RWPE2 (cell line): ENCODE results near the gene DECR2.

Experiments
- ATAC-seq: fragments of 200-7000 bp; cut with Tn5 transposase; 3 replicates; pipeline ENCODE4 v1.9.1; 2021; ENCODE audit warnings: low read depth
- DNase-seq: peaks from one replicate; pipeline ENCODE4 v3.0.0-alpha.2; 2020; ENCODE audit warnings: low spot score
- H3K27ac ChIP-seq: fragments of 450-650 bp; 2 replicates; pipeline ENCODE4 v1.5.1; 2017; ENCODE audit warnings: mild to moderate bottlenecking; ENCODE audit not compliant: poor library complexity, severe bottlenecking
- H3K27me3 ChIP-seq: fragments of 250-450 bp; sonication (Bioruptor Pico); 2 replicates; pipeline ENCODE4 v1.5.1; 2021; ENCODE audit warnings: mild to moderate bottlenecking, moderate library complexity; ENCODE audit not compliant: insufficient read depth, poor library complexity, severe bottlenecking
- H3K36me3 ChIP-seq: fragments of 250-450 bp; sonication (Bioruptor Pico); 2 replicates; pipeline ENCODE4 v1.5.1; 2020; ENCODE audit warnings: low read depth, mild to moderate bottlenecking, moderate library complexity
- H3K4me1 ChIP-seq: fragments of 250-450 bp; sonication (Bioruptor Pico); 2 replicates; pipeline ENCODE4 v1.5.1; 2021; ENCODE audit warnings: mild to moderate bottlenecking, moderate library complexity; ENCODE audit not compliant: insufficient read depth, poor library complexity, severe bottlenecking
- H3K4me3 ChIP-seq: fragments of 250-450 bp; sonication (Bioruptor Pico); 2 replicates; pipeline ENCODE4 v1.5.1; 2021; ENCODE audit warnings: mild to moderate bottlenecking, moderate library complexity; ENCODE audit not compliant: severe bottlenecking
- H3K9me3 ChIP-seq: fragments of 250-450 bp; sonication (Bioruptor Pico); 2 replicates; pipeline ENCODE4 v1.5.1; 2021; ENCODE audit warnings: mild to moderate bottlenecking, moderate library complexity; ENCODE audit not compliant: severe bottlenecking
- CTCF ChIP-seq: fragments of 450-650 bp; IDR thresholded peaks from one replicate; pipeline ENCODE4 v1.5.1; 2017; ENCODE audit warnings: mild to moderate bottlenecking, moderate library complexity; ENCODE audit not compliant: poor library complexity, severe bottlenecking

Gene DECR2

GRCh38 chr16:397736-398332 lies 3.9 kb upstream of the DECR2 start:
- H3K4me3 ChIP-seq, result no peak overlapping the region
- H3K4me1 ChIP-seq, result peaks cover 3% of the 10 kb centered on the region

GRCh38 chr16:398561-399339 lies 2.9 kb upstream of the DECR2 start:
- Histone ChIP-seq H3K36me3 (peaks cover 6% of the 10 kb centered on the region; the same call in 1 of the 2 replicates), H3K27ac (peak overlapping the region; percentile 56), H3K9me3 (no peaks in the 10 kb centered on the region), H3K27me3 (no peaks in the 10 kb centered on the region), H3K4me1 (peaks cover 3% of the 10 kb centered on the region), H3K4me3 (no peak overlapping the region)
- DNase-seq, result no peak
- no peak for TF ChIP-seq CTCF
- ATAC-seq, result no peak

More at GRCh38 chr16:397736-398332, 3.9 kb upstream of the DECR2 start:
- Histone ChIP-seq H3K27me3 (no peaks in the 10 kb centered on the region), H3K27ac (peak overlapping the region; percentile 56), H3K36me3 (peaks cover 6% of the 10 kb centered on the region; the same call in 1 of the 2 replicates), H3K9me3 (no peaks in the 10 kb centered on the region)
- DNase-seq, result no peak
- peak; percentile 15 for TF ChIP-seq CTCF
- ATAC-seq, result peak; percentile 59

- Histone ChIP-seq H3K27me3 (no peaks in the 10 kb centered on the region), H3K27ac (peak overlapping the region; percentile 66), H3K36me3 (peaks cover 6% of the 10 kb centered on the region; the same call in 1 of the 2 replicates), H3K4me3 (no peak overlapping the region), H3K9me3 (no peaks in the 10 kb centered on the region), H3K4me1 (peaks cover 3% of the 10 kb centered on the region)
- DNase-seq (no peak), ATAC-seq (no peak)
- no peak for TF ChIP-seq CTCF
These were observed 2.2 kb upstream of the DECR2 start for GRCh38 chr16:399340-400019.

GRCh38 chr16:400061-400591 lies 1.6 kb upstream of the DECR2 start:
- no peak for TF ChIP-seq CTCF
- H3K4me3 ChIP-seq, result peak overlapping the region; percentile 90
- H3K9me3 ChIP-seq, result no peaks in the 10 kb centered on the region
- H3K36me3 ChIP-seq, result peaks cover 6% of the 10 kb centered on the region; the same call in 1 of the 2 replicates
- H3K27me3 ChIP-seq, result no peaks in the 10 kb centered on the region
- ATAC-seq (no peak), DNase-seq (no peak)
- peaks cover 3% of the 10 kb centered on the region for H3K4me1 ChIP-seq
- peak overlapping the region; percentile 66 for H3K27ac ChIP-seq
